H1 (cell line): ENCODE measurements around the gene TIAM2. TPM values are rescaled to one million over a fixed set of nuclear protein-coding genes. Genes with fewer than 3 reads are reported as not detected.
"Not testable (repeated sequence)": the region's sequence is repeated elsewhere in the genome, so short reads cannot be mapped to it uniquely, and the experiment has no call there.

ENCODE experiments used
- CTCF ChIA-PET: fragments of 300-600 bp; sonication (Branson Sonifier 250); formaldehyde crosslinking; loops from one replicate; lab custom pipeline; 2021; ENCODE audit not compliant: partially characterized antibody; lab: Charles Lee
- POLR2A ChIA-PET: fragments of 300-600 bp; sonication (Branson Sonifier 250); formaldehyde crosslinking; loops from one replicate; lab custom pipeline; 2021; ENCODE audit warnings: inconsistent platforms; ENCODE audit not compliant: partially characterized antibody; lab: Charles Lee
- DNase-seq, 2 experiments: peaks; one replicate each; pipeline versions ENCODE4 v3.0.0 to v3.0.0-alpha.2; 2010 to 2022; ENCODE audit warnings: low spot score in 2 of 2, low read depth in 1 of 2, mixed read lengths in 1 of 2
- FAIRE-seq: peaks from 2 replicates; lab custom pipeline; 2011; peaks lifted over from hg19 to GRCh38; lab: Jason Lieb, UNC
- H2AFZ ChIP-seq: 2 replicates; pipeline ENCODE4 v1.8.1; 2012; ENCODE audit warnings: low read length, inconsistent platforms
- H2AK5ac ChIP-seq: 2 replicates; pipeline ENCODE4 v1.6.1; 2013; ENCODE audit warnings: low read depth, low read length
- H2BK120ac ChIP-seq: replicated peaks from 2 replicates; pipeline ENCODE3; 2013; ENCODE audit warnings: low read depth, low read length, inconsistent platforms
- H2BK12ac ChIP-seq: 2 replicates; pipeline ENCODE4 v1.6.1; 2013; ENCODE audit warnings: low read depth, low read length
- H2BK15ac ChIP-seq: 2 replicates; pipeline ENCODE4 v1.6.1; 2013; ENCODE audit warnings: low read length
- H2BK20ac ChIP-seq: 2 replicates; pipeline ENCODE4 v1.6.1; 2013; ENCODE audit warnings: low read length
- H2BK5ac ChIP-seq: 2 replicates; pipeline ENCODE4 v1.6.1; 2013; ENCODE audit warnings: low read depth, low read length
- H3K14ac ChIP-seq: 2 replicates; pipeline ENCODE4 v1.6.1; 2013; ENCODE audit warnings: inconsistent platforms; ENCODE audit not compliant: insufficient read length
- H3K18ac ChIP-seq: 2 replicates; pipeline ENCODE4 v1.6.1; 2013; ENCODE audit warnings: low read length; ENCODE audit errors: extremely low read depth
- H3K23ac ChIP-seq: 2 replicates; pipeline ENCODE4 v1.6.1; 2013; ENCODE audit warnings: inconsistent platforms; ENCODE audit not compliant: insufficient read length
- H3K23me2 ChIP-seq: 2 replicates; pipeline ENCODE4 v1.6.1; 2013; ENCODE audit warnings: low read depth, low read length
- H3K27ac ChIP-seq: 2 replicates; pipeline ENCODE4 v1.6.1; 2011; ENCODE audit warnings: low read depth, low read length, inconsistent platforms
- H3K27me3 ChIP-seq, 4 experiments: replicated peaks in 1 of 4; 1 replicate in 1 of 4; 2 replicates in 3 of 4; pipeline versions ENCODE4 v1.6.1 to v1.8.1; 2011 to 2013; ENCODE audit warnings: low read length in 3 of 4, mild to moderate bottlenecking in 3 of 4, inconsistent platforms in 2 of 4, mixed read lengths in 2 of 4, moderate library complexity in 1 of 4; ENCODE audit not compliant: control insufficient read depth in 3 of 4, insufficient read depth in 3 of 4; ENCODE audit errors: extremely low read depth in 1 of 4
- H3K36me3 ChIP-seq, 4 experiments: 2 replicates each; pipeline versions ENCODE4 v1.6.1 to v1.8.1; 2011 to 2013; ENCODE audit warnings: mild to moderate bottlenecking in 4 of 4, low read length in 3 of 4, moderate library complexity in 2 of 4, control low read depth in 1 of 4, inconsistent platforms in 1 of 4; ENCODE audit not compliant: insufficient read depth in 4 of 4, control insufficient read depth in 2 of 4
- H3K4ac ChIP-seq: replicated peaks from 2 replicates; pipeline ENCODE3; 2013; ENCODE audit warnings: low read length, low read depth, mixed read lengths, inconsistent platforms; ENCODE audit not compliant: insufficient read length
- H3K4me1 ChIP-seq, 4 experiments: replicated peaks in 1 of 4; 1 replicate in 1 of 4; 2 replicates in 3 of 4; pipeline versions ENCODE4 v1.6.1 to v1.8.1; 2011 to 2013; ENCODE audit warnings: low read length in 3 of 4, inconsistent platforms in 2 of 4, mixed read lengths in 1 of 4; ENCODE audit not compliant: insufficient read depth in 4 of 4, control insufficient read depth in 3 of 4
- H3K4me2 ChIP-seq, 2 experiments: 2 replicates each; pipeline versions ENCODE4 v1.6.1 to v1.8.1; 2011 to 2013; ENCODE audit warnings: low read depth in 2 of 2, low read length in 2 of 2, control low read depth in 1 of 2, inconsistent platforms in 1 of 2, mild to moderate bottlenecking in 1 of 2; ENCODE audit not compliant: insufficient read depth in 1 of 2
- H3K4me3 ChIP-seq, 4 experiments: fragments of 200-600, 300-600 bp in 1 of 4; sonication (generic), shearing (Covaris generic), sonication (Bioruptor Twin) in 1 of 4; 2 replicates each; pipeline versions ENCODE4 v1.5.1 to v1.8.1; 2011 to 2016; ENCODE audit warnings: low read length in 4 of 4, low read depth in 3 of 4, control low read depth in 2 of 4, inconsistent platforms in 2 of 4, mild to moderate bottlenecking in 2 of 4, mixed read lengths in 1 of 4, moderate library complexity in 1 of 4; ENCODE audit not compliant: insufficient read depth in 2 of 4; ENCODE audit errors: extremely low read depth in 1 of 4
- H3K56ac ChIP-seq: replicated peaks from 2 replicates; pipeline ENCODE3; 2013; ENCODE audit warnings: low read depth, mild to moderate bottlenecking, mixed read lengths, low read length, inconsistent platforms; ENCODE audit not compliant: insufficient read length
- H3K79me1 ChIP-seq: 2 replicates; pipeline ENCODE4 v1.6.1; 2013; ENCODE audit warnings: low read depth, low read length, control low read depth
- H3K79me2 ChIP-seq, 2 experiments: 2 replicates each; pipeline versions ENCODE4 v1.6.1 to v1.8.1; 2012 to 2013; ENCODE audit warnings: low read length in 2 of 2, mild to moderate bottlenecking in 2 of 2, inconsistent platforms in 1 of 2; ENCODE audit not compliant: insufficient read depth in 2 of 2, control insufficient read depth in 1 of 2
- H3K9ac ChIP-seq, 4 experiments: replicated peaks in 1 of 4; 1 replicate in 1 of 4; 2 replicates in 3 of 4; pipeline versions ENCODE4 v1.6.1 to v1.8.1; 2011 to 2013; ENCODE audit warnings: low read depth in 3 of 4, low read length in 3 of 4, control low read depth in 2 of 4, mild to moderate bottlenecking in 2 of 4, moderate library complexity in 2 of 4, inconsistent platforms in 1 of 4; ENCODE audit errors: extremely low read depth in 1 of 4
- H3K9me3 ChIP-seq, 2 experiments: 2 replicates each; pipeline versions ENCODE4 v1.6.1 to v1.8.1; 2012 to 2013; ENCODE audit warnings: mild to moderate bottlenecking in 2 of 2, moderate library complexity in 2 of 2, control low read depth in 1 of 2, inconsistent platforms in 1 of 2, low read depth in 1 of 2, low read length in 1 of 2, mixed read lengths in 1 of 2; ENCODE audit not compliant: insufficient read depth in 2 of 2
- H4K20me1 ChIP-seq, 2 experiments: replicated peaks in 1 of 2; 2 replicates each; pipeline versions ENCODE3 to v1.8.1; 2011 to 2013; ENCODE audit warnings: inconsistent platforms in 2 of 2, low read length in 2 of 2, mild to moderate bottlenecking in 1 of 2; ENCODE audit not compliant: insufficient read depth in 2 of 2, control insufficient read depth in 1 of 2
- H4K5ac ChIP-seq: 2 replicates; pipeline ENCODE4 v1.6.1; 2013; ENCODE audit warnings: low read length, low read depth, mixed read lengths, inconsistent platforms; ENCODE audit not compliant: insufficient read length
- H4K8ac ChIP-seq: 2 replicates; pipeline ENCODE4 v1.8.0; 2013; ENCODE audit warnings: mild to moderate bottlenecking, moderate library complexity, low read length, inconsistent platforms; ENCODE audit not compliant: insufficient read depth; ENCODE audit errors: extremely low read depth
- H4K91ac ChIP-seq: replicated peaks from 2 replicates; pipeline ENCODE3; 2013; ENCODE audit warnings: low read length, mixed read lengths, inconsistent platforms; ENCODE audit not compliant: insufficient read length
- WGBS, 2 experiments: shearing (Covaris generic) in 1 of 2; methylation state at CpG; one replicate each; pipeline versions ENCODE4 v1.1.6 to v1.1.7; 2013 to 2015; ENCODE audit warnings: low lambda C conversion rate in 2 of 2, mixed read lengths in 2 of 2, inconsistent platforms in 1 of 2, low coverage in 1 of 2, missing lambda C conversion rate in 1 of 2; ENCODE audit not compliant: insufficient replicate concordance in 2 of 2, insufficient coverage in 1 of 2, insufficient read length in 1 of 2; ENCODE audit errors: extremely low coverage in 1 of 2, missing lambda C conversion rate in 1 of 2; 5-methylcytosine and 5-hydroxymethylcytosine counted together
- polyA plus RNA-seq, 7 experiments: library from polyadenylated mRNA; depleted of rRNA in 3 of 7; stranded (reverse) in 5 of 7; unstranded in 2 of 7; fragments of >200 nt in 5 of 7; fragments of 200-250 nt in 2 of 7; gene quantifications; 1 replicate in 5 of 7; 2 replicates in 1 of 7; 4 replicates in 1 of 7; pipeline versions ENCODE4 v1.2.1 to v1.2.3, GENCODE V29; 2011 to 2013; ENCODE audit warnings: missing spikeins in 2 of 7, mixed read lengths in 2 of 7
- total RNA-seq: library from RNA; stranded (reverse); fragmentation: NEBNext Ultra II Directional; extraction: Animal tissue kit (Norgen Biotek cat#: 25700); gene quantifications from 2 replicates; pipeline ENCODE4 v1.2.1, GENCODE V29; 2021

TIAM2 gene
- total and polyA plus RNA-seq, 2 of the 8 experiments (the other 6 are each of a cell fraction or from before 2014, with no cell fraction given) = 7.4 to 23.9 TPM

DNA sequence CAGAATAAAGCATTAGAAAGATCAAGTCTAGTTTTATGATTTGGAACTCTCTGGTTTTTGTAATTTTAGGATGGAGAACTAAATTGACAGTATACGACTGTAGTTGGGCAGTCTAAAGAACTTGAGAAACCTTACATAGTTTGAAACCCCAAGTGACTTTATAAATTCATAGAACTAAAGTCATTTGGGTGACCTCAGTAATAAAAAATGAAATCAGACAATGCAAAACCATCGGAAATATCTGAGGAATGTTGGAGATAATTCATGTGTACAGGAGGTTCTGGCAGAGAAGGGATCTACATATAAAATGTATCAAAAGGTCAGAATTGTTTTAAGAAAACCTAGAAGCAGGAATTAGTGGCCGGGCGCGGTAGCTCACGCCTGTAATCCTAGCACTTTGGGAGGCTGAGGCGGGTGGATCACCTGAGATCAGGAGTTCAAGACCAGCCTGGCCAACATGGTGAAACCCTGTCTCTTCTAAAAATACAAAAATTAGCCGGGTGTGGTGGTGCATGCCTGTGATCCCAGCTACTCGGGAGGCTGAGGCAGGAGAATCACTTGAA lies 108.0 kb downstream of the TIAM2 start:
- DNase-seq, H3K9ac ChIP-seq, H2BK20ac ChIP-seq, H3K36me3 ChIP-seq, H2BK12ac ChIP-seq, H2AFZ ChIP-seq, H2BK120ac ChIP-seq, H3K4me3 ChIP-seq, H3K9me3 ChIP-seq, H3K56ac ChIP-seq, H3K79me2 ChIP-seq, H2AK5ac ChIP-seq, H3K23ac ChIP-seq, H4K91ac ChIP-seq, H3K14ac ChIP-seq, H3K18ac ChIP-seq, H4K5ac ChIP-seq, H2BK5ac ChIP-seq, H4K20me1 ChIP-seq, H3K27ac ChIP-seq, H3K4me1 ChIP-seq, H2BK15ac ChIP-seq, FAIRE-seq, POLR2A ChIA-PET, H4K8ac ChIP-seq, H3K27me3 ChIP-seq, H3K4me2 ChIP-seq, H3K4ac ChIP-seq, H3K79me1 ChIP-seq, H3K23me2 ChIP-seq: not testable (repeated sequence)
- WGBS, 2 experiments = 94% methylated on average over 9 of the region's 9 CpGs; no CpG with 5 or more reads in 1 of the 2 experiments
- CTCF ChIA-PET = interaction anchor here (0.8 to 1.1 kb wide), 2 partner anchors 13 to 174 kb away, joined by 4 to 7 read pairs; no protein-coding TSS in a partner anchor
